Keratinocyte (primary cell): Measurements from ENCODE around the gene C4orf50. TPM values are rescaled to one million over a fixed set of nuclear protein-coding genes. Genes with fewer than 3 reads are reported as not detected.

Experiments used
- DNase-seq: peaks from one replicate; pipeline ENCODE4 v3.0.0-alpha.2; 2011; ENCODE audit warnings: low read depth, missing footprints, low spot score
- FAIRE-seq: peaks from 2 replicates; lab custom pipeline; 2011; peaks lifted over from hg19 to GRCh38; lab: Jason Lieb, UNC
- H2AFZ ChIP-seq: 2 replicates; pipeline ENCODE4 v1.6.0; 2012; ENCODE audit warnings: low read length, control low read depth, inconsistent platforms; ENCODE audit not compliant: control insufficient read depth
- H3K27ac ChIP-seq: 2 replicates; pipeline ENCODE4 v1.5.1; 2011; ENCODE audit warnings: low read length; ENCODE audit not compliant: control insufficient read depth, insufficient read depth
- H3K27me3 ChIP-seq: 3 replicates; pipeline ENCODE4 v1.6.0; 2011; ENCODE audit warnings: low read length; ENCODE audit not compliant: control insufficient read depth, insufficient read depth; ENCODE audit errors: extremely low read depth
- H3K36me3 ChIP-seq, 2 experiments: 2 replicates in 1 of 2; 3 replicates in 1 of 2; pipeline ENCODE4 v1.5.1; 2011; ENCODE audit warnings: low read length in 2 of 2, mild to moderate bottlenecking in 1 of 2; ENCODE audit not compliant: control insufficient read depth in 2 of 2, insufficient read depth in 2 of 2; ENCODE audit errors: extremely low read depth in 1 of 2
- H3K4me1 ChIP-seq: 3 replicates; pipeline ENCODE4 v1.5.1; 2011; ENCODE audit warnings: low read length; ENCODE audit not compliant: control insufficient read depth, insufficient read depth; ENCODE audit errors: extremely low read depth
- H3K4me2 ChIP-seq: 3 replicates; pipeline ENCODE4 v1.6.0; 2011; ENCODE audit warnings: low read depth, low read length; ENCODE audit not compliant: control insufficient read depth, insufficient read depth; ENCODE audit errors: extremely low read depth
- H3K4me3 ChIP-seq, 3 experiments: fragments of 200-600 bp in 1 of 3; sonication (generic) in 1 of 3; 2 replicates in 2 of 3; 3 replicates in 1 of 3; pipeline ENCODE4 v1.5.1; 2011 to 2016; ENCODE audit warnings: low read length in 3 of 3, mild to moderate bottlenecking in 3 of 3, control low read depth in 2 of 3, inconsistent platforms in 1 of 3, low read depth in 1 of 3, mixed read lengths in 1 of 3, mixed run types in 1 of 3, moderate library complexity in 1 of 3; ENCODE audit not compliant: control insufficient read depth in 2 of 3, insufficient read depth in 2 of 3; ENCODE audit errors: extremely low read depth in 1 of 3
- H3K79me2 ChIP-seq: 2 replicates; pipeline ENCODE4 v1.6.0; 2012; ENCODE audit warnings: low read length; ENCODE audit not compliant: control insufficient read depth, insufficient read depth
- H3K9ac ChIP-seq: 3 replicates; pipeline ENCODE4 v1.6.0; 2011; ENCODE audit warnings: low read length; ENCODE audit not compliant: control insufficient read depth, insufficient read depth; ENCODE audit errors: extremely low read depth
- H3K9me1 ChIP-seq: 3 replicates; pipeline ENCODE4 v1.6.0; 2011; ENCODE audit warnings: low read length; ENCODE audit not compliant: control insufficient read depth, insufficient read depth; ENCODE audit errors: extremely low read depth
- H3K9me3 ChIP-seq: 2 replicates; pipeline ENCODE4 v1.5.1; 2012; ENCODE audit warnings: low read depth, low read length; ENCODE audit not compliant: control insufficient read depth
- H4K20me1 ChIP-seq: 3 replicates; pipeline ENCODE4 v1.6.0; 2011; ENCODE audit warnings: low read length; ENCODE audit not compliant: control insufficient read depth, insufficient read depth; ENCODE audit errors: extremely low read depth
- CTCF ChIP-seq, 3 experiments: IDR thresholded peaks in 1 of 3; conservative IDR thresholded peaks in 1 of 3; optimal IDR thresholded peaks in 1 of 3; 2 replicates in 2 of 3; 3 replicates in 1 of 3; pipeline versions ENCODE3 to v1.5.1; 2011; ENCODE audit warnings: low read length in 3 of 3, mild to moderate bottlenecking in 3 of 3, moderate library complexity in 2 of 3, control low read depth in 1 of 3, inconsistent platforms in 1 of 3; ENCODE audit not compliant: insufficient read depth in 2 of 3; ENCODE audit errors: extremely low read depth in 1 of 3
- EZH2 ChIP-seq: IDR thresholded peaks from one replicate; pipeline ENCODE4 v1.6.1; 2012; ENCODE audit warnings: inconsistent platforms, mild to moderate bottlenecking, low read length, moderate library complexity
- dilution Hi-C: fragments of 300-500 bp; cut with MboI; formaldehyde crosslinking; loops from one replicate; pipeline ENCODE4 v1.7.0; 2020; ENCODE audit warnings: low sequenced_read_pairs; ENCODE audit not compliant: extremely low pct_ligation_motif_present
- polyA plus RNA-seq, 5 experiments: library from polyadenylated mRNA; depleted of rRNA in 3 of 5; stranded (reverse) in 3 of 5; stranded (forward) in 1 of 5; unstranded in 1 of 5; fragments of >200 nt; gene quantifications; 1 replicate in 1 of 5; 2 replicates in 3 of 5; 3 replicates in 1 of 5; pipeline versions ENCODE4 v1.2.1 to v1.2.3, GENCODE V29; 2011 to 2012; ENCODE audit warnings: missing spikeins in 2 of 5, low read depth in 1 of 5, low replicate concordance in 1 of 5

Gene C4orf50
- polyA plus RNA-seq, 1 donor (not counting 4 experiments of a cell fraction or from before 2014, with no cell fraction given) = not detected

DNA sequence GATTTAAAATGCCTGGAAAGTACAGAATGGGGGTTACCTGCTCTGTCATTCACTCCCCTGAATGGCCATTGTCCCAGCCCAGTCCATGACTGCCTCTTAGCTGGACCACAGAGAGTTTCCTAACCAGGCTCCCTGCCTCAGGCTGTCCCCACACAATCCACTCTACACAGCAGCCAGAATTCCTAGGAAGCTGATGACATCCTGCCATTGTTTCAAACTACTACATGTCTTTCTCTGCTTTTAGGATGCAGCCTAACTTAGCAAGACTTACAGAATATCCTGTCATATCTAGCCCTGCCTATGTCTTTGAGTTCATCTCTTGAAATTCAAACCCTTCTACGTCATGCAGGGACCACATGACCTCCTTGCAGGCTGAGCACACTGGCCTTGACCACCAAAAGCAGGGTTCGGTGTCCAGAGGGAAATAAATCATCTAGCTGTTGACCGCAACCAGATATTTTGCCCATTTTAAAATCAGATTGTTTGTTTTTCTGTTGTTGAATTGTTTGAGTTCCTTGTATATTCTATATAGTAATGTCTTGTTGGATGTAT is 109.3 kb downstream of the C4orf50 start:
- Histone ChIP-seq H3K4me1 (peaks cover 7% of the 10 kb centered on the region), H3K36me3 (no peaks in the 10 kb centered on the region), H4K20me1 (no peaks in the 10 kb centered on the region), H3K27ac (no peak overlapping the region), H2AFZ (no peak overlapping the region), H3K9me3 (no peaks in the 10 kb centered on the region), H3K79me2 (no peaks in the 10 kb centered on the region), H3K4me2 (no peak overlapping the region), H3K4me3 (no peak overlapping the region), H3K9me1 (no peaks in the 10 kb centered on the region), H3K27me3 (peaks cover 7% of the 10 kb centered on the region), H3K9ac (no peak overlapping the region)
- dilution Hi-C loops = no loop called here
- DNase-seq (no peak), FAIRE-seq (no peak)
- TF ChIP-seq CTCF (optimal IDR thresholded peaks at IDR 0.05 in 1 of 3, IDR thresholded peaks at IDR 0.05 in 1 of 3, conservative IDR thresholded peaks at IDR 0.05 in 1 of 3; ENCODE audit: extremely low read depth in 1 of 3, insufficient read depth in 2 of 3, low read length in 3 of 3) (no peak), EZH2 (no peak)

DNA sequence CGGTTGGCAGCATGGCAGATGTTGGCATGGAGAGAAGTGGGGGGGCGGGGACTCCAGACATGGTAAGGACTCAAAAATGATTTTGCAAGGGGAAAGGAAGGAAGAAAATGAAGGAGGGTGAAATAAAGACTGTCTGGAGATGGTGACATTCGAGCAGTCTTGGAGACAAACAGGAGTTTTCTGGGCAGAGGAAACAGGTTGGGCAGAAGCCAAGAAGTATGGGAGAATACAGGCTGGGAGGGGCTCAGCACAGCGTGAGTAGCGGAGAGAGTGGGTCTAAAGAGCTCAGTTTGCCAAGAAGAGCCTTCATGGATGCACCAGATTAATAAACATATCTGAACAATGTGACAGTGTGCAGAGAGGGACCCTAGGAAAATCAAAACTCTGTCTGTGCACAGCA is 112.0 kb downstream of the C4orf50 start:
- Histone ChIP-seq H3K9me3 (no peaks in the 10 kb centered on the region), H3K27ac (no peak overlapping the region), H3K9me1 (no peaks in the 10 kb centered on the region), H3K9ac (no peak overlapping the region), H3K4me1 (no peaks in the 10 kb centered on the region), H3K79me2 (no peaks in the 10 kb centered on the region), H3K27me3 (peaks cover 13% of the 10 kb centered on the region), H3K4me2 (no peak overlapping the region), H3K36me3 (no peaks in the 10 kb centered on the region), H4K20me1 (no peaks in the 10 kb centered on the region), H2AFZ (no peak overlapping the region), H3K4me3 (no peak overlapping the region)
- DNase-seq (no peak), FAIRE-seq (no peak)
- dilution Hi-C loops = no loop called here
- TF ChIP-seq CTCF (optimal IDR thresholded peaks at IDR 0.05 in 1 of 3, IDR thresholded peaks at IDR 0.05 in 1 of 3, conservative IDR thresholded peaks at IDR 0.05 in 1 of 3; ENCODE audit: extremely low read depth in 1 of 3, insufficient read depth in 2 of 3, low read length in 3 of 3) = no peak
- TF ChIP-seq EZH2 = no peak
